ENCODE results near the gene SPSB3.

SPSB3 gene

DNA sequence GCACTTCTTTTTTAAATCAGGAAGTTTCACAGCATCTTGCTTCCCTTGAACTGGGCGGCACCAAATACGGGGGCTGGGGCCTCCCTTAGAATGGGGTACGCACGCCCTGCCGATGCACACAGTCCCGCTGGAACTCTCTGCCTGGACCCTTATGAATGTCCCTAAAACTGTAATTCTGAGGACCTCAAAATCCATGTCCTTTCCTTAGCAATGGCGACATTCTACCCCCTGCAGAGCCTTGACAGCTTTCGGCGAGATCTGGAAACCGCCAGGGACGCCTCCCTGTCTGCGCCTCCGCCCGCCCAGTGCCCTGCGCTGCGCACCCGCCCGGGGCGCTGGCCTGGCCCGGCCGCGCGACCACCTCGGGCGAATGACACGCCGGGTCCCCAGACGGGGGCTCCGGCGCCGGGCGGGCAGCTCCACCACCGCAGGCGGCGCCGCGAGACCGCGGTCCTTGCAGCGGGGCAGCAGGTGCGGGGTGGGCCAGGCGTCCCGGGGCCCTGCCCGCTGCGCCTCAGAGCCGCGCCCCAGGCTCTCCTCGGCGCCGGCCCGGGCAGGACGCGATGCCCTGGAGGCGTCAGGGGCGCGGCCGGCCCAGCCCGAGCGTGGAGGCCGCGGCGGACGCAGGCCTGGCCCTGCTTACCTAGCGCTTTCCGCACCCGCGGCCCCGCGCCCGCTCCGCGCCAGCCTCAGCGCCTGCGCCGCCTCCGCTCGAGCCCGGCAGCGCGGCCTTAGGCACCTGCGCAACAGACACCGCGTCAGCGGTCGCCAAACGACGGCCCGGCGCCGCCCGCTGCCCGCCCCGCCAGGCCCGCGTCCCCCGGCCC is 43.7 kb upstream of the SPSB3 start:
- DNase-seq (ENCODE audit: low read depth, low spot score), result no peak
- CTCF ChIA-PET, result no interaction called here
- TF ChIP-seq, protein P1, sequence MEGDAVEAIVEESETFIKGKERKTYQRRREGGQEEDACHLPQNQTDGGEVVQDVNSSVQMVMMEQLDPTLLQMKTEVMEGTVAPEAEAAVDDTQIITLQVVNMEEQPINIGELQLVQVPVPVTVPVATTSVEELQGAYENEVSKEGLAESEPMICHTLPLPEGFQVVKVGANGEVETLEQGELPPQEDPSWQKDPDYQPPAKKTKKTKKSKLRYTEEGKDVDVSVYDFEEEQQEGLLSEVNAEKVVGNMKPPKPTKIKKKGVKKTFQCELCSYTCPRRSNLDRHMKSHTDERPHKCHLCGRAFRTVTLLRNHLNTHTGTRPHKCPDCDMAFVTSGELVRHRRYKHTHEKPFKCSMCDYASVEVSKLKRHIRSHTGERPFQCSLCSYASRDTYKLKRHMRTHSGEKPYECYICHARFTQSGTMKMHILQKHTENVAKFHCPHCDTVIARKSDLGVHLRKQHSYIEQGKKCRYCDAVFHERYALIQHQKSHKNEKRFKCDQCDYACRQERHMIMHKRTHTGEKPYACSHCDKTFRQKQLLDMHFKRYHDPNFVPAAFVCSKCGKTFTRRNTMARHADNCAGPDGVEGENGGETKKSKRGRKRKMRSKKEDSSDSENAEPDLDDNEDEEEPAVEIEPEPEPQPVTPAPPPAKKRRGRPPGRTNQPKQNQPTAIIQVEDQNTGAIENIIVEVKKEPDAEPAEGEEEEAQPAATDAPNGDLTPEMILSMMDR (IDR thresholded peaks at IDR 0.05; ENCODE audit: insufficient read depth, low read length, missing control alignments), result no peak
- POLR2A ChIA-PET, result interaction anchor here (1.5 to 2.5 kb wide), 3 partner anchors 43 to 329 kb away, joined by 6 to 8 read pairs (median 7); partner anchors contain the start of genes NUBP2, RPS2, SPSB3 and TRAF7
- H3K4me3 ChIP-seq (ENCODE audit: low read depth, low read length), result peak overlapping the region; percentile 99

DNA sequence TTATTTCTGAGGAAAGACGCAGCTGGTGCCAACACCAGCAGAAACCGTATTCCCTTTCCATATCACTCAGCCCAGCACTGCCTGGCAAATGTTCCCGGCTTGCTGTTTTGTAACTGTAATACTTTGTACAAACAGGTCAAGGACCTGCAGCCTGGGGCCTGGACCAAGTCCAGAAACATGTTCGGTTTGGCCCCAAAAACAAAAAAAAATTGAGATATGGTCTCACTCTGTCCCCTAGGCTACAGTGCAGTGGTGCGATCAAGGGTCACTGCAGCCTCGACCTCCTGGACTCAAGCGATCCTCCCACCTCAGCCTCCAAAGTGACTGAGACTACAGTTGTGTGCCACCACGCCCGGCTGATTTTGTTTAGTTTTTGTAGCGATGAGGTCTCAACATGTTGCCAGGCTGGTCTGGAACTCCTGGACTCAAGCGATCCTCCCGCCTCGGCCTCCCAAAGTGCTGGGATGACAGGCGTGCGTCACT is 43.1 kb upstream of the SPSB3 start:
- POLR2A ChIA-PET, result no interaction called here
- DNase-seq (ENCODE audit: low read depth, low spot score), result no peak
- CTCF ChIA-PET, result interaction anchor here (1.1 kb wide), 1 partner anchor 33 kb away, joined by 5 read pairs; no protein-coding TSS in a partner anchor
- TF ChIP-seq, protein P1 (IDR thresholded peaks at IDR 0.05; ENCODE audit: insufficient read depth, low read length, missing control alignments), result no peak
- H3K4me3 ChIP-seq (ENCODE audit: low read depth, low read length), result peak overlapping the region; percentile 99

DNA sequence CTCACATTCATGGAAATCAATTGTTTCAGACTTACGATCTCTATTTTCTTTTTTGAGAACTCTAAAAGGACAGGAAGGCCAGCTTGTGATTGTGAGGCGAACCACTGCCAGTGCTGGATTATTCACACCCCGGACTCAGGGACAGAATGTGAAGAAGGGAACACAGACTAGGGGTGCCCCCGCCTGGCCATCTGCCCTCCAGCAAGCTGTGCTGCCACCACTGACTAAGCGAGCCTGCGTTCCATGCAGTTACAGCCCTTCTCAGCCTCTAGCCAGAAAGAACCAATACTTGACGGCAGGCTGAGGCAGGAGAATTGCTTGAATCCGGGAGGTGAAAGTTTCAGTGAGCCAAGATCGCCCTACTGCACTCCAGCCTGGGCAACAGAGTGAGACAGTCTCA is 41.5 kb upstream of the SPSB3 start:
- POLR2A ChIA-PET, result interaction anchor here (1.2 kb wide), 1 partner anchor 41 kb away, joined by 3 read pairs; the partner anchor contains the start of genes NUBP2 and SPSB3
- CTCF ChIA-PET, result interaction anchor here (0.6 to 1.6 kb wide), 5 partner anchors 22 to 126 kb away, joined by 3 to 4 read pairs (median 3); partner anchors contain the start of genes IGFALS and MAPK8IP3
- no peak for DNase-seq (ENCODE audit: low read depth, low spot score)
- TF ChIP-seq, protein P1 (IDR thresholded peaks at IDR 0.05; ENCODE audit: insufficient read depth, low read length, missing control alignments), result peak; percentile 47
- H3K4me3 ChIP-seq (ENCODE audit: low read depth, low read length), result no peak overlapping the region

DNA sequence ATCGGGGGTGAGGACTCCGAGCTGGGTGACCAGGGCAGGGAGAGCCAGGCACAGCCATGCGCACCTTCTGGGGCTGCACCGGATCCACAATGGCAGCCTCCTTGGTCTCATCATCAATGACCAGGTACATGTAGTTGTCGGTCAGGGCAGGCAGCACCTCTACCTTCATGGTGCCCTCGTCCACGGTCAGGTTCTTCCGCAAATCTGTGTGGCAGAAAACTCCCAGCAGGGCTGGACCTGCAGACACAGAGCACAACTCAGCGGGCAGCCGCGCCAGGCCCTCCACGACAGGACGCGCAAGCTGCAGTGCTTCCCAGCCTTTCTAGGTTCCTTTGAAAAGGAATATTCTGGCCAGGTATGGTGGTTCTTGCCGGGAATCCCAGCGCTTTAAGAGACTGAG is 40.4 kb upstream of the SPSB3 start:
- no peak for DNase-seq (ENCODE audit: low read depth, low spot score)
- ChIA-PET CTCF (interaction anchor here (0.7 kb wide), 1 partner anchor 40 kb away, joined by 3 read pairs; the partner anchor contains the start of genes NUBP2 and SPSB3), POLR2A (no interaction called here)
- TF ChIP-seq, protein P1 (IDR thresholded peaks at IDR 0.05; ENCODE audit: insufficient read depth, low read length, missing control alignments), result no peak
- H3K4me3 ChIP-seq (ENCODE audit: low read depth, low read length), result no peak overlapping the region

DNA sequence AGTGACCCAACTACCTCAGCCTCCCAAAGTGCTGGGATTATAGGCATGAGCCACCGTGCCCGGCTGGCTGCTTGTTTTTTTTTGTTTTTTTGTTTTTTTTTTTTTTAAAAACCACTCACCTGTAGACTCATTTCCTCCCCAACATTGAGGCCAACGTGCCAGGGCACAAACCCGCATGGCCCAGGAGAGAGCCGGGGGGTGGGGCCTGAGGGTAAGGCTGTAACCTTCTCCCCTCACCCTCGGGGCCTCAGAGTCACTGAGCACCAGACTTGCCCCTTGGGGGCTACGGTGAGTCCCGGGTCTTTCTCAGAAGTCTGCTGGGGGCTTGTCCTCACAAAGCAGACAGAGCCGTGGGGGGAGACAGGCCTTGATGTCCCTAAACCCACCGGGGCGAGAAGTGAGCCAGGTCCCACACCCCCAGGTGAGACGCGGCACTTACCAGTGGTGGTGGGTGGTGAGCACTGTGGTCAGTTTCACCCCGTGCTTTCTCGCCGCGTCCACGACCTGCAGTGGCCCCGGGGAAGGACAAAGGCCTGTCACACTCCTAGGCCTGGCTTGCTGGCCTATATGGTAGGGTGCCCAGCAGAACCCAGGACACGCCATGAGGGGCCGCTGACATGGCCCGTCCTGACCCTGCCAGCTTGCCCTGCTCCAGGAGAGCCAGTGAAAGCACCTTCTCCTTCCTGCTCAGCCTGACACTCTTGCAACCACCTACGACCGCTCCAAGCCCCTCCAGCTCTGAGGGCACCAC is 39.7 kb upstream of the SPSB3 start:
- TF ChIP-seq, protein P1 (IDR thresholded peaks at IDR 0.05; ENCODE audit: insufficient read depth, low read length, missing control alignments), result no peak
- no peak for DNase-seq (ENCODE audit: low read depth, low spot score)
- no peak overlapping the region for H3K4me3 ChIP-seq (ENCODE audit: low read depth, low read length)
- POLR2A ChIA-PET, result no interaction called here
- CTCF ChIA-PET, result interaction anchor here (0.7 kb wide), 1 partner anchor 39 kb away, joined by 3 read pairs; the partner anchor contains the start of genes NUBP2 and SPSB3

DNA sequence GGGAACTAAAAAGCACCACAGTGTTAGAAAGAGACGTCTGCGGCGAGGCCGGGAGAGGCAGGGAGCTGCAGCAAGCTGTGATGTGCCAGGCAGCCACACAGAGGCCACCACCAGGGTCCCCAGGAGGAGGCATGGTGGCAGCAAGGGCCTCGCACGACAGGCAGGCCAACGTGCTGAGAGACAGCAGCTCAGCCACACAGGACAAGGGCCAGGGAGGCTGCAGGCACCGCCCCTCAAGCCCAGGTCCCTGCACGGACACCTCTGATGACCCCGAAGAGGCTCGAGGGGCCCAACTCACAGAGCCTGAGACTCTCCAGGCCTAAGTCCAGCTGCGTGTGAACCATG is 38.5 kb upstream of the SPSB3 start:
- TF ChIP-seq, protein P1 (IDR thresholded peaks at IDR 0.05; ENCODE audit: insufficient read depth, low read length, missing control alignments), result no peak
- ChIA-PET CTCF (no interaction called here), POLR2A (no interaction called here)
- no peak for DNase-seq (ENCODE audit: low read depth, low spot score)
- no peak overlapping the region for H3K4me3 ChIP-seq (ENCODE audit: low read depth, low read length)
